ENCODE data around the gene IQGAP1. TPM values are rescaled to one million over a fixed set of nuclear protein-coding genes. Genes with fewer than 3 reads are reported as not detected.

Gene IQGAP1
- total and polyA plus RNA-seq, 2 of the 13 experiments (the other 11 are each of a cell fraction or from before 2014, with no cell fraction given), result 29.5 to 37.9 TPM

GRCh38 chr15:90376789-90377188, 11.3 kb upstream of the IQGAP1 start:
- H3K4me2 ChIP-seq (ENCODE audit: low read depth, low read length), result peak overlapping the region; percentile 20; the same call in 1 of the 2 replicates
- H3K27me3 ChIP-seq (ENCODE audit: control insufficient read depth in 1 of 2, insufficient read depth in 2 of 2, low read length in 2 of 2), result no peaks in the 10 kb centered on the region
- TF ChIP-seq RARG (CRISPR knock-in tag; IDR thresholded peaks at IDR 0.05; ENCODE audit: low read depth) (no peak), ELF1 (CRISPR knock-in tag; IDR thresholded peaks at IDR 0.05) (peak; percentile 24; the same call in 1 of the 2 replicates), ZNF605 (CRISPR knock-in tag; IDR thresholded peaks at IDR 0.05) (no peak), ZNF276 (CRISPR knock-in tag; IDR thresholded peaks at IDR 0.05; ENCODE audit: low read depth) (no peak), ZBTB1 (CRISPR knock-in tag; IDR thresholded peaks at IDR 0.05; ENCODE audit: borderline replicate concordance) (no peak), GABPA (IDR thresholded peaks at IDR 0.05; ENCODE audit: low read depth, low read length) (no peak), GABPA (CRISPR knock-in tag; IDR thresholded peaks at IDR 0.05; ENCODE audit: low read depth) (peak; percentile 62), ZBED4 (CRISPR knock-in tag; IDR thresholded peaks at IDR 0.05; ENCODE audit: borderline replicate concordance) (no peak), XBP1 (CRISPR knock-in tag; IDR thresholded peaks at IDR 0.05) (no peak)
- H3K27ac ChIP-seq (ENCODE audit: extremely low read length, insufficient read depth, low read length), result no peak overlapping the region
- H3K4me1 ChIP-seq (ENCODE audit: insufficient read depth, low read length), result no peaks in the 10 kb centered on the region
- ATAC-seq (no peak), FAIRE-seq (no peak), DNase-seq (ENCODE audit: low spot score) (no peak)
- intact Hi-C loops (cut with micrococcal nuclease; ENCODE audit: unreplicated experiment) (no loop called here), in situ Hi-C loops (cut with HindIII; ENCODE audit: extremely low pct_ligation_motif_present, low pct_unique_long_range_greater_than_20kb) (no loop called here)
- ChIA-PET CTCF (ENCODE audit: low intra/inter-chr PET ratio, low total read pairs) (no interaction called here), POLR2A (no interaction called here)
- no peaks in the 10 kb centered on the region for H4K20me1 ChIP-seq (ENCODE audit: insufficient read depth, low read length)
- no peak overlapping the region for H3K4me3 ChIP-seq (replicated peaks in 1 of 3; ENCODE audit: insufficient read depth in 1 of 3, low read depth in 2 of 3, low read length in 3 of 3)
- H3K79me2 ChIP-seq (ENCODE audit: insufficient read depth, low read length), result no peaks in the 10 kb centered on the region
- no peaks in the 10 kb centered on the region for H3K36me3 ChIP-seq (replicated peaks in 1 of 2; ENCODE audit: control insufficient read depth in 1 of 2, insufficient read depth in 2 of 2, low read length in 2 of 2)
- H2AFZ ChIP-seq (ENCODE audit: low read length), result peak overlapping the region; percentile 84
- BruUV-seq (replicated peaks), result no TSS peak
- H3K9ac ChIP-seq (ENCODE audit: insufficient read depth, low read depth, low read length), result no peak overlapping the region
- WGBS (ENCODE audit: low lambda C conversion rate), result 40% methylated on average over 6 of the region's 6 CpGs
- peaks cover 7% of the 10 kb centered on the region; the same call in 1 of the 2 replicates for H3K9me3 ChIP-seq (ENCODE audit: low read length)

Measured in HepG2 (cell line).